Left lung (tissue), 10 donors: ENCODE results near the gene NT5M. TPM values are rescaled to one million over a fixed set of nuclear protein-coding genes. Genes with fewer than 3 reads are reported as not detected.

Source experiments
- ATAC-seq: fragments of 200-7000 bp; cut with Tn5 transposase; one replicate; pipeline ENCODE4 v1.9.1; 2020; ENCODE audit warnings: moderate library complexity
- DNase-seq, 4 donors: peaks; one replicate each; pipeline ENCODE4 v3.0.0-alpha.2; 2013 to 2020
- H3K27ac ChIP-seq, 2 donors: fragments of 200-600 bp; sonication (generic) in 1 of 2; one replicate each; pipeline versions ENCODE4 v1.5.0 to v1.8.0; 2020 to 2021
- H3K27me3 ChIP-seq, 2 donors: fragments of 200-600 bp; sonication (generic) in 1 of 2; one replicate each; pipeline versions ENCODE4 v1.5.0 to v1.8.0; 2020 to 2021
- H3K36me3 ChIP-seq, 2 donors: fragments of 200-600 bp; sonication (generic) in 1 of 2; one replicate each; pipeline versions ENCODE4 v1.5.0 to v1.8.0; 2020 to 2021
- H3K4me1 ChIP-seq, 2 donors: fragments of 200-600 bp; one replicate each; pipeline ENCODE4 v1.8.0; 2021
- H3K4me3 ChIP-seq, 2 donors: fragments of 200-600 bp; sonication (generic) in 1 of 2; one replicate each; pipeline versions ENCODE4 v1.5.0 to v1.8.0; 2020 to 2021; ENCODE audit warnings: mild to moderate bottlenecking in 1 of 2
- H3K9me3 ChIP-seq, 2 donors: fragments of 200-600 bp; sonication (generic) in 1 of 2; one replicate each; pipeline versions ENCODE4 v1.5.0 to v1.8.0; 2020 to 2021
- intact Hi-C, 2 donors: fragments of 100-400 bp; cut with DNase I; formaldehyde crosslinking; loops; one replicate each; pipeline versions ENCODE4 v1.11.2 to v1.14.2; 2022
- polyA plus RNA-seq, 6 donors: library from polyadenylated mRNA; unstranded; fragments of 120-200 nt; gene quantifications; one replicate each; pipeline ENCODE4 v1.2.1, GENCODE V29; 2013; ENCODE audit not compliant: insufficient read length in 6 of 6
- total RNA-seq, 2 donors: library from RNA; stranded (reverse); fragmentation: NEBNext Ultra II Directional; extraction: Animal tissue kit (Norgen Biotek cat#: 25700); gene quantifications; one replicate each; pipeline ENCODE4 v1.2.1, GENCODE V29; 2021
- TF ChIP-seq, protein P1 (sequence below), 2 donors: fragments of 200-600 bp; sonication (generic) in 1 of 2; IDR thresholded peaks; one replicate each; pipeline versions ENCODE4 v1.5.0 to v1.8.0; 2021; ENCODE audit warnings: antibody characterized with exemption in 2 of 2
- donor health status: DM: no; HTN: yes; CAD: no.
- donor health status: DM: no; HTN: no; CAD: no.

Gene NT5M
- total and polyA plus RNA-seq, 8 donors, result 1.5 to 5.4 (median 3.8) TPM

DNA sequence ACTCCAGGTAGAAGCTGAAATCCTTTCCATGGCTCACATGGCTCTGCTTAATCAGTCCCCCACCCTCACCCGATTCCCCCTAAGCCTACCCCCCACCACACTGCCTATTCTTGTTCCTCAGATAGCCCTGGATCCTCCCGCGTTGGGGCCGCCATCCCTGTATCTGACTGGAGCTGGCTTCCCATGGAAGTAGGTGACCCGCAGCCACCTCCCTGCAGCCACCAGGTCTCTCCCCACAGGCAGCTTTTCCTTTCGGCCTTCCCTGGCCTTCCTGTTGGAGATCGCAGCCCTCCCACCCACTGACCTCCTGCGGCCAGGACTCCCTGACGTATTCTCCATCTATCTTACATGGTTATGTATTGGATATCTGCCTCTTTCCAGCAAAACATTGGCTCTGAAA is 91.3 kb downstream of the NT5M start:
- ATAC-seq, result no peak
- intact Hi-C loops, result no loop called here

DNA sequence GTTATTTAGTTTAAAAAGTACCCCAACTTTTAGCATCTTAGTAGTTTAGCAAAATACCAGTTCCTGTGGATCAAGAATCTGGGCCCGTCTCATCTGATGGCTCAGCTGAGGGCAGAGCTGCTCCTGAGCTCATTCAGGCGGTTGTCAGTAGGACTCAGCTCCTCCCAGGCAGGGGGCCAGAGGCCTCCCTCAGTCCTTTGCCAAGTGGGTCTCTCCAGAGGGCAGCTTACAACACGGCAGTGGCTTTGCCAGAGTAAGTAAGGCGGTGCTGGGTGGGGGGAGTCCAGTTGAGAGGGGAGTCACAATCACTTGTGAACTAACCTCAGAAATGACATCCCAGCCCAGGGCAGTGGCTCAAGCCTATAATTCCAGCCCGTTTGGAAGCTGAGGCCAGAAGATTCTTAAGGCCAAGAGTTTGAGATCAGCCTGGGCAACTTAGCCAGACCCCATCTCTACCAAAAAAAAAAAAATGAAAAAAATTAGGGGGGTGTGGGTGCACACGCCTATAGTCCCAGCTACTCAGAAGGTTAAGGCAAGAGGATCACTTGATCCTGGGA is 92.2 kb downstream of the NT5M start:
- DNase-seq, result no peak
- Histone ChIP-seq H3K4me3 (no peak overlapping the region), H3K4me1 (peaks cover 0 to 6% of the 10 kb centered on the region in 2 donors), H3K27me3 (no peaks in the 10 kb centered on the region), H3K36me3 (no peaks in the 10 kb centered on the region), H3K9me3 (no peaks in the 10 kb centered on the region), H3K27ac (no peak overlapping the region)
- ATAC-seq, result no peak
- intact Hi-C loops, result no loop called here
- TF ChIP-seq, protein P1, sequence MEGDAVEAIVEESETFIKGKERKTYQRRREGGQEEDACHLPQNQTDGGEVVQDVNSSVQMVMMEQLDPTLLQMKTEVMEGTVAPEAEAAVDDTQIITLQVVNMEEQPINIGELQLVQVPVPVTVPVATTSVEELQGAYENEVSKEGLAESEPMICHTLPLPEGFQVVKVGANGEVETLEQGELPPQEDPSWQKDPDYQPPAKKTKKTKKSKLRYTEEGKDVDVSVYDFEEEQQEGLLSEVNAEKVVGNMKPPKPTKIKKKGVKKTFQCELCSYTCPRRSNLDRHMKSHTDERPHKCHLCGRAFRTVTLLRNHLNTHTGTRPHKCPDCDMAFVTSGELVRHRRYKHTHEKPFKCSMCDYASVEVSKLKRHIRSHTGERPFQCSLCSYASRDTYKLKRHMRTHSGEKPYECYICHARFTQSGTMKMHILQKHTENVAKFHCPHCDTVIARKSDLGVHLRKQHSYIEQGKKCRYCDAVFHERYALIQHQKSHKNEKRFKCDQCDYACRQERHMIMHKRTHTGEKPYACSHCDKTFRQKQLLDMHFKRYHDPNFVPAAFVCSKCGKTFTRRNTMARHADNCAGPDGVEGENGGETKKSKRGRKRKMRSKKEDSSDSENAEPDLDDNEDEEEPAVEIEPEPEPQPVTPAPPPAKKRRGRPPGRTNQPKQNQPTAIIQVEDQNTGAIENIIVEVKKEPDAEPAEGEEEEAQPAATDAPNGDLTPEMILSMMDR (IDR thresholded peaks at IDR 0.05), result no peak

More for the DNA sequence above, 91.3 kb downstream of the NT5M start:
- Histone ChIP-seq H3K4me1 (peaks cover 0 to 6% of the 10 kb centered on the region in 2 donors), H3K27me3 (no peaks in the 10 kb centered on the region), H3K27ac (no peak overlapping the region), H3K9me3 (no peaks in the 10 kb centered on the region), H3K4me3 (no peak overlapping the region), H3K36me3 (no peaks in the 10 kb centered on the region)
- TF ChIP-seq, protein P1 (IDR thresholded peaks at IDR 0.05), result no peak
- no peak for DNase-seq

DNA sequence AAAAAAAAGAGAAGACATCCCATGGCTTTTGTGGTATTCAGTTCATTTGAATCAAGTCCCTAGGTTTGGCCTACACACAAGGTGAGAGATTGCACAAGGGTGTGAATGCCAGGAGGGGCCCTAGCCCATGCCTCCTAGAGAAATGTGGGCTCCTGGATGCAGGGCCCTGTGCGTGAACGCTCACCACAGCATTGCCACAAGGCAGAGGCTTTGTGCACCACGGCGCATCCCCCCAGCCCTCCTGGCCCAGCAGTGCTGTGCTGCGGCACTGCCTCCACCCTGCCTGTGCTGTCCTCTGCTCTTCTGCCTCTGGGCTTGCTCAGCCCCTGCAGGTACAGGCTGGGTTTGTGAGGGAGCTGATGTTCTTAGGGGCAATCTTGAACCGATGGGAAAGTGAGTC is 92.7 kb downstream of the NT5M start:
- peaks cover 0 to 6% of the 10 kb centered on the region in 2 donors for H3K4me1 ChIP-seq
- no peaks in the 10 kb centered on the region for H3K9me3 ChIP-seq
- no peak overlapping the region for H3K27ac ChIP-seq
- no peak overlapping the region for H3K4me3 ChIP-seq
- ATAC-seq (no peak), DNase-seq (no peak)
- TF ChIP-seq, protein P1 (IDR thresholded peaks at IDR 0.05), result no peak
- intact Hi-C loops, result no loop called here
- H3K27me3 ChIP-seq, result no peaks in the 10 kb centered on the region
- no peaks in the 10 kb centered on the region for H3K36me3 ChIP-seq

Other genes starting within 250 kb of the NT5M start
- gene PLD6, start 97.0 kb upstream of the NT5M start, total RNA-seq, result 1 to 10 TPM; 3.4 to 5.6 TPM
- gene PLD6, start 97.0 kb upstream of the NT5M start, polyA plus RNA-seq, result 1 to 10 TPM; 4.1 to 5.9 (median 4.6) TPM
- 10 to 100 TPM; 73.4 to 80.1 TPM for gene FLCN, start 66.2 kb upstream of the NT5M start, total RNA-seq
- gene FLCN, start 66.2 kb upstream of the NT5M start, polyA plus RNA-seq, result 10 to 100 TPM; 39.6 to 61.9 (median 47.2) TPM
- gene COPS3, start 22.1 kb upstream of the NT5M start, total RNA-seq, result 10 to 100 TPM; 48.4 to 63.7 TPM
- 10 to 100 TPM; 63.5 to 69.9 (median 66.2) TPM for gene COPS3, start 22.1 kb upstream of the NT5M start, polyA plus RNA-seq
- 10 to 100 TPM; 11.5 to 12.3 TPM for gene MED9, start 173.6 kb downstream of the NT5M start, total RNA-seq
- 10 to 100 TPM; 15.9 to 17.1 (median 16.6) TPM for gene MED9, start 173.6 kb downstream of the NT5M start, polyA plus RNA-seq
- gene RASD1, start 193.0 kb downstream of the NT5M start, total RNA-seq, result 10 to 100 TPM; 11.2 to 14.2 TPM
- gene RASD1, start 193.0 kb downstream of the NT5M start, polyA plus RNA-seq, result 1 to 10 TPM; 1.4 to 3.3 (median 2.3) TPM